ENCODE measurements around the gene ASB16. TPM values are rescaled to one million over a fixed set of nuclear protein-coding genes. Genes with fewer than 3 reads are reported as not detected.

The ASB16 gene
- total and polyA plus RNA-seq, 2 donors (not counting 1 experiment from before 2014, with no cell fraction given): not detected

GRCh38 chr17:44123356-44124117 is 47.0 kb upstream of the ASB16 start, which contains the start of gene HDAC5:
Gene HDAC5, minus strand, starts transcription at chr17:44123641. Its CDS starts 6,126 bp downstream, at chr17:44117515.
- H3K4me1 ChIP-seq (ENCODE audit: control insufficient read depth in 2 of 2, insufficient read depth in 2 of 2, low read length in 2 of 2): peaks cover 18 to 26% of the 10 kb centered on the region in 2 donors
- peaks cover 0 to 1% of the 10 kb centered on the region in 2 experiments for H3K36me3 ChIP-seq (replicated peaks in 1 of 2; ENCODE audit: control extremely low read depth in 1 of 2, control insufficient read depth in 1 of 2, extremely low read depth in 1 of 2, insufficient read depth in 2 of 2, low read length in 1 of 2)
- peak within 1 kb of the TSS; percentile 99 for H3K4me2 ChIP-seq (replicated peaks; ENCODE audit: low read depth, low read length, poor library complexity, severe bottlenecking)
- POLR2A ChIA-PET: interaction anchor here (0.5 to 1.6 kb wide), 12 partner anchors 9 to 446 kb away, joined by 3 to 11 read pairs (median 4); partner anchors contain the start of genes G6PC3, GRN, TMEM101 and TMUB2
- peak within 1 kb of the TSS; percentile 43 to 90 for H3K27ac ChIP-seq (ENCODE audit: low read length in 2 of 2)
- H3K79me2 ChIP-seq (ENCODE audit: control insufficient read depth, insufficient read depth, low read length): peaks cover 64% of the 10 kb centered on the region
- peak within 1 kb of the TSS; percentile 71 to 98 (median 85) for H3K4me3 ChIP-seq (ENCODE audit: control extremely low read depth in 1 of 5, extremely low read depth in 1 of 5, insufficient read depth in 1 of 5, low read depth in 2 of 5, low read length in 4 of 5)
- H2AFZ ChIP-seq (ENCODE audit: insufficient read depth, low read depth, low read length, poor library complexity, severe bottlenecking): peak within 1 kb of the TSS; percentile 93
- Mint-ChIP-seq H3K4me3 (peak within 1 kb of the TSS; percentile 95), H3K9me3 (ENCODE audit: insufficient read depth) (no peaks in the 10 kb centered on the region), H3K4me1 (peaks cover 45% of the 10 kb centered on the region), H3K27me3 (no peaks in the 10 kb centered on the region), H3K27ac (peak within 1 kb of the TSS; percentile 99)
- under 1% methylated on average over 54 of the region's 78 CpGs for WGBS (ENCODE audit: insufficient coverage)
- intact Hi-C loops (cut with micrococcal nuclease): loop anchor here (1.0 kb wide), 3 partner anchors 18 to 63 kb away; partner anchors contain the start of genes G6PC3, HROB and TMUB2
- H3K27me3 ChIP-seq (replicated peaks in 1 of 4; ENCODE audit: control extremely low read depth in 1 of 4, control insufficient read depth in 3 of 4, insufficient read depth in 4 of 4, low read length in 3 of 4): no peaks in the 10 kb centered on the region
- peaks cover 41% of the 10 kb centered on the region for H4K20me1 ChIP-seq (ENCODE audit: control insufficient read depth, insufficient read depth, low read length, poor library complexity, severe bottlenecking)
- H3K9ac ChIP-seq (ENCODE audit: low read length): peak within 1 kb of the TSS; percentile 91
- no peaks in the 10 kb centered on the region for H3K9me3 ChIP-seq (ENCODE audit: control extremely low read depth in 1 of 3, control insufficient read depth in 2 of 3, insufficient read depth in 1 of 3, low read length in 2 of 3)
- TF ChIP-seq EZH2 (IDR thresholded peaks at IDR 0.05; ENCODE audit: borderline replicate concordance, insufficient read depth, low read depth, low read length, poor library complexity, severe bottlenecking) (no peak), CTCF (IDR thresholded peaks at IDR 0.05) (peak; percentile 76)
- ATAC-seq (ENCODE audit: low read depth) (peak; percentile 97), DNase-seq (peak; percentile 95)
- CTCF ChIA-PET: interaction anchor here (0.7 to 2.2 kb wide), 22 partner anchors 11 to 240 kb away, joined by 3 to 16 read pairs (median 5); partner anchors contain the start of genes FAM171A2, G6PC3, GRN and HROB

Data from B cell (primary cell).